Aorta (tissue), 5 donors: ENCODE data around the gene PDE10A. TPM values are rescaled to one million over a fixed set of nuclear protein-coding genes. Genes with fewer than 3 reads are reported as not detected.
"Not testable (repeated sequence)": the region's sequence is repeated elsewhere in the genome, so short reads cannot be mapped to it uniquely, and the experiment has no call there.

ENCODE experiments used
- ATAC-seq: fragments of 200-7000 bp; cut with Tn5 transposase; one replicate; pipeline ENCODE4 v1.9.1; 2022; ENCODE audit warnings: moderate library complexity; ENCODE audit not compliant: low FRiP score
- DNase-seq, 2 donors: peaks; one replicate each; pipeline ENCODE4 v3.0.0-alpha.2; 2020
- H3K27ac ChIP-seq, 2 donors: one replicate each; pipeline ENCODE4 v1.5.1; 2013; ENCODE audit warnings: low read length in 2 of 2, mild to moderate bottlenecking in 2 of 2, moderate library complexity in 2 of 2, control low read depth in 1 of 2, inconsistent platforms in 1 of 2, low read depth in 1 of 2
- H3K27me3 ChIP-seq, 2 donors: one replicate each; pipeline ENCODE4 v1.6.1; 2013; ENCODE audit warnings: control low read depth in 1 of 2, low read length in 1 of 2, mild to moderate bottlenecking in 1 of 2, moderate library complexity in 1 of 2; ENCODE audit not compliant: insufficient read depth in 2 of 2, control insufficient read depth in 1 of 2
- H3K36me3 ChIP-seq, 2 donors: one replicate each; pipeline ENCODE4 v1.6.1; 2013; ENCODE audit warnings: control low read depth in 1 of 2, low read length in 1 of 2, mild to moderate bottlenecking in 1 of 2; ENCODE audit not compliant: insufficient read depth in 2 of 2, control insufficient read depth in 1 of 2
- H3K4me1 ChIP-seq, 2 donors: one replicate each; pipeline ENCODE4 v1.6.1; 2013; ENCODE audit warnings: low read length in 2 of 2, control low read depth in 1 of 2, mild to moderate bottlenecking in 1 of 2, moderate library complexity in 1 of 2; ENCODE audit not compliant: insufficient read depth in 2 of 2, control insufficient read depth in 1 of 2
- H3K4me3 ChIP-seq, 2 donors: one replicate each; pipeline ENCODE4 v1.5.1; 2013; ENCODE audit warnings: low read length in 2 of 2, control low read depth in 1 of 2, mild to moderate bottlenecking in 1 of 2
- H3K9me3 ChIP-seq: one replicate; pipeline ENCODE4 v1.6.1; 2013; ENCODE audit warnings: mild to moderate bottlenecking, low read length; ENCODE audit not compliant: control insufficient read depth
- WGBS, 2 donors: extraction: QIAGEN DNeasy Blood & Tissue Kit; methylation state at CpG; one replicate each; pipeline ENCODE4 v1.1.7; 2013; 5-methylcytosine and 5-hydroxymethylcytosine counted together
- intact Hi-C, 2 donors: fragments of 100-400 bp; cut with DNase I; formaldehyde crosslinking; loops; one replicate each; pipeline versions ENCODE4 v1.14.2 to v1.15.0; 2022
- polyA plus RNA-seq, 2 donors: library from polyadenylated mRNA; stranded (reverse); fragments of 200-250 nt; gene quantifications; one replicate each; pipeline ENCODE4 v1.2.3, GENCODE V29; 2013
- total RNA-seq, 2 donors: library from RNA; stranded (reverse); fragmentation: NEBNext Ultra II Directional; extraction: Animal tissue kit (Norgen Biotek cat#: 25700); gene quantifications; one replicate each; pipeline ENCODE4 v1.2.1, GENCODE V29; 2021
- donor health status: healthy with polysubstance abuse.
- donor health status: Bipolar disorder and iron deficiency.
- donor health status: DM: no; HTN: no; CAD: no.
- donor health status: DM: no; HTN: no; CAD: no.
- donor health status: DM: yes; HTN: yes; CAD: no.

Gene PDE10A
- total and polyA plus RNA-seq, 4 donors, result 0.75 to 17.1 (median 6.2) TPM

DNA sequence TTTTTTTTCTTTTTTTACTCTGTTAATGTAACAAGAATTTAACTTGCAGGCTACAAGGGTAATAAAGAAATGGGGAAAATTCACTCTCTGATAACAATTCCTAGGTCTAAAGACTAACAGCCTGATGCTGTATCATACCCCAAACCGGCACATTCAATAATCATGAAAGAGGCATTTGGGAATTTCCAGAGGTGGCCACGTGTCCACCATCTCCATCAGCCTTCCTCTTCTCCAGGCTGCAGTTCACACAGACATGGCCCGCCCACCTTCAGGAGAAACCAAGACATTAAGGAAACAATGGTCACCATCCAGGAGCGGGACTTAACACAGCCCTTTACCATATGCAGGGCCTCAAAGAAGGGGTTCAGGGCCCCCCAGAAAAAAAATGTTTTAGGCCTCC lies 44.8 kb downstream of the PDE10A start:
- H3K4me3 ChIP-seq, result no peak overlapping the region
- DNase-seq, result no peak
- H3K27me3 ChIP-seq, result no peaks in the 10 kb centered on the region
- WGBS, 2 donors, result 91 to 95% methylated on average over 4 of the region's 4 CpGs
- no peaks in the 10 kb centered on the region for H3K36me3 ChIP-seq
- no peak for ATAC-seq
- H3K9me3 ChIP-seq, result no peaks in the 10 kb centered on the region
- H3K27ac ChIP-seq, result no peak overlapping the region
- no peaks in the 10 kb centered on the region for H3K4me1 ChIP-seq
- intact Hi-C loops, result no loop called here

- WGBS, 2 donors, result 79 to 86% methylated on average over 7 of the region's 7 CpGs
- no peak for ATAC-seq
- no peaks in the 10 kb centered on the region for H3K4me1 ChIP-seq
- no peak for DNase-seq
- intact Hi-C loops, result no loop called here
- no peaks in the 10 kb centered on the region for H3K27me3 ChIP-seq
- no peaks in the 10 kb centered on the region for H3K36me3 ChIP-seq
- no peaks in the 10 kb centered on the region for H3K9me3 ChIP-seq
- no peak overlapping the region for H3K27ac ChIP-seq
- no peak overlapping the region for H3K4me3 ChIP-seq
These were observed 45.5 kb downstream of the PDE10A start for GRCh38 chr6:165617528-165617927.

DNA sequence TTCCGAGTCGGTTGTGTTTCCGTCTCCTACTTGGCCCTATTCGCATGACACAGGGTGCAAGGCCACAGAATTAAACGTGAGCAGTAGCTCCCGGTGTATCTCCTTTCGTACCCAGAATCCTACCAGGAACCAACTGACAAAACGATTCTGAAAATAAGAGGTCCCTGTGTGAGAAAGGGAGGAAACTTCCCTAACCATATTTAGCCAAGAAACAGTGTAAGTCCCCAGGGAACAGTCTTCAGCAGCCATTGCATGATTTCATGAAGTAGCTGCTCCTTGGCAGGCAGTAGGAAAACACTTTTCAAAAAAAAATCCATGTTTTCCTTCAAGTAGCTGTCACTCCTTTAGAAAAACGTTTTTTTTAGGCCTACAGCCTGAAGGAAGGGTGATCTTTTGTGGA lies 46.9 kb downstream of the PDE10A start:
- H3K4me1 ChIP-seq, result no peaks in the 10 kb centered on the region
- WGBS, 2 donors, result 34 to 42% methylated on average over 9 of the region's 9 CpGs
- DNase-seq (no peak), ATAC-seq (peak; percentile 33)
- no peak overlapping the region for H3K27ac ChIP-seq
- H3K36me3 ChIP-seq, result no peaks in the 10 kb centered on the region
- no peaks in the 10 kb centered on the region for H3K9me3 ChIP-seq
- no peaks in the 10 kb centered on the region for H3K27me3 ChIP-seq
- intact Hi-C loops, result no loop called here
- no peak overlapping the region for H3K4me3 ChIP-seq

- intact Hi-C loops, result no loop called here
- ATAC-seq (no peak), DNase-seq (no peak)
- H3K27ac ChIP-seq, result no peak overlapping the region
- no peaks in the 10 kb centered on the region for H3K27me3 ChIP-seq
- H3K4me3 ChIP-seq, result no peak overlapping the region
- no peaks in the 10 kb centered on the region for H3K36me3 ChIP-seq
- no peaks in the 10 kb centered on the region for H3K4me1 ChIP-seq
- 86 to 88% methylated on average over 5 of the region's 5 CpGs for WGBS, 2 donors
- H3K9me3 ChIP-seq, result no peaks in the 10 kb centered on the region
These were observed 47.4 kb downstream of the PDE10A start for GRCh38 chr6:165615636-165616035.

GRCh38 chr6:165611294-165611693 lies 51.7 kb downstream of the PDE10A start:
- H3K27ac ChIP-seq, result no peak overlapping the region
- no peaks in the 10 kb centered on the region for H3K4me1 ChIP-seq
- H3K36me3 ChIP-seq, result no peaks in the 10 kb centered on the region
- ATAC-seq, result no peak
- WGBS, 2 donors, result 30 to 65% methylated on average over 3 of the region's 3 CpGs
- no peaks in the 10 kb centered on the region for H3K9me3 ChIP-seq
- DNase-seq, result no peak
- intact Hi-C loops, result no loop called here
- no peaks in the 10 kb centered on the region for H3K27me3 ChIP-seq
- no peak overlapping the region for H3K4me3 ChIP-seq

DNA sequence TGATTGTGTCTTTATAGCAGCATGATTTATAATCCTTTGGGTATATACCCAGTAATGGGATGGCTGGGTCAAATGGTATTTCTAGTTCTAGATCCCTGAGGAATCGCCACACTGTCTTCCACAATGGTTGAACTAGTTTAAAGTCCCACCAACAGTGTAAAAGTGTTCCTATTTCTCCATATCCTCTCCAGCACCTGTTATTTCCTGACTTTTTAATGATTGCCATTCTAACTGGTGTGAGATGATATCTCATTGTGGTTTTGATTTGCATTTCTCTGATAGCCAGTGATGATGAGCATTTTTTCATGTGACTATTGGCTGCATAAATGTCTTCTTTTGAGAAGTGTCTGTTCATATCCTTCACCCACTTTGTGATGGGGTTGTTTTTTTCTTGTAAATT lies 54.5 kb downstream of the PDE10A start:
- ATAC-seq, H3K4me1 ChIP-seq, H3K36me3 ChIP-seq, intact Hi-C loops, H3K27ac ChIP-seq, H3K27me3 ChIP-seq, H3K4me3 ChIP-seq, H3K9me3 ChIP-seq, DNase-seq: not testable (repeated sequence)
- WGBS, 2 donors, result 92 to 100% methylated on average over 1 of the region's 1 CpG

GRCh38 chr6:165606740-165607008 lies 56.4 kb downstream of the PDE10A start:
- intact Hi-C loops, result no loop called here
- no peak overlapping the region for H3K27ac ChIP-seq
- 97 to 99% methylated on average over 3 of the region's 3 CpGs for WGBS, 2 donors

GRCh38 chr6:165605901-165606739 lies 56.9 kb downstream of the PDE10A start:
- Histone ChIP-seq H3K36me3 (no peaks in the 10 kb centered on the region), H3K27ac (no peak overlapping the region), H3K9me3 (no peaks in the 10 kb centered on the region), H3K27me3 (no peaks in the 10 kb centered on the region), H3K4me1 (no peaks in the 10 kb centered on the region), H3K4me3 (no peak overlapping the region)
- intact Hi-C loops, result no loop called here
- WGBS, 2 donors, result 90 to 92% methylated on average over 13 of the region's 13 CpGs
- ATAC-seq (no peak), DNase-seq (no peak)

More at GRCh38 chr6:165606740-165607008, 56.4 kb downstream of the PDE10A start:
- no peaks in the 10 kb centered on the region for H3K9me3 ChIP-seq
- ATAC-seq (no peak), DNase-seq (no peak)
- H3K4me1 ChIP-seq, result no peaks in the 10 kb centered on the region
- no peaks in the 10 kb centered on the region for H3K27me3 ChIP-seq
- H3K4me3 ChIP-seq, result no peak overlapping the region
- H3K36me3 ChIP-seq, result no peaks in the 10 kb centered on the region

GRCh38 chr6:165605182-165605875 lies 57.7 kb downstream of the PDE10A start:
- H3K4me3 ChIP-seq, result no peak overlapping the region
- DNase-seq (no peak), ATAC-seq (no peak)
- H3K27ac ChIP-seq, result no peak overlapping the region
- WGBS, 2 donors, result 73 to 81% methylated on average over 10 of the region's 10 CpGs
- intact Hi-C loops, result no loop called here
- no peaks in the 10 kb centered on the region for H3K4me1 ChIP-seq
- no peaks in the 10 kb centered on the region for H3K36me3 ChIP-seq
- H3K9me3 ChIP-seq, result no peaks in the 10 kb centered on the region
- H3K27me3 ChIP-seq, result no peaks in the 10 kb centered on the region
